ENCODE data around the gene TAS2R42.
A peak's percentile ranks its signal among the peaks of the same experiment; 100 is the strongest.

Gene TAS2R42

GRCh38 chr12:11143352-11143751 lies 43.4 kb downstream of the TAS2R42 start:
- no peak for DNase-seq

DNA sequence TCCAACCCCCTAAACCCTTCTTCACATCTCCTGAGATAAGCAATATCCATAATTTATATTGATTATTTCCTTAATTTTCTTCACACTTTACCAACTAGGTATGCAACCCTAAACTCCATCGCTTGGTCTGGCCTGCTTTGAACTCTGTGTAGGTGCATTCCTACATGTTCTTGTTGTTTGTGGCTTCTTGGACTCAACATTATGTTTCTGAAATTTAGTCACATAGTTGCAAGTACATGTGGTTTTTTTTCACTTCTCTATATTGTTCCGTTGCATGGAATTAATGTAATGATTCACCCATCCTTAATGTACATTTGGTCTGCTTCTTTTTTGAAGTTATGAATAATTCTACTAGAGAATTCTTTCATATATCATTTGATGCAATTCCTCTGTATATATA lies 50.7 kb downstream of the TAS2R42 start:
- DNase-seq: peak in 1 of 5 experiments; percentile 33

All from T-helper 2 cell (primary cell).